Measurements from ENCODE around the gene MKNK1.

MKNK1 gene

GRCh38 chr1:46522184-46522968 lies 81.7 kb downstream of the MKNK1 start:
- DNase-seq = peak; percentile 24

- DNase-seq = no peak
Measured at GRCh38 chr1:46521414-46521813, 82.7 kb downstream of the MKNK1 start.

GRCh38 chr1:46520063-46520911 lies 83.8 kb downstream of the MKNK1 start:
- no peak for DNase-seq

- no peak for DNase-seq
Measured at GRCh38 chr1:46519209-46519608, 84.9 kb downstream of the MKNK1 start.

- DNase-seq = no peak
Measured at GRCh38 chr1:46517932-46518498, 86.1 kb downstream of the MKNK1 start.

- DNase-seq = no peak
Measured at GRCh38 chr1:46517010-46517600, 87.0 kb downstream of the MKNK1 start.

- DNase-seq = no peak
Measured at GRCh38 chr1:46516200-46516950, 87.7 kb downstream of the MKNK1 start.

- DNase-seq = no peak
Measured at GRCh38 chr1:46515576-46515975, 88.5 kb downstream of the MKNK1 start.

GRCh38 chr1:46513536-46513935 lies 90.5 kb downstream of the MKNK1 start:
- no peak for DNase-seq

- DNase-seq = no peak
Measured at GRCh38 chr1:46512792-46513190, 91.3 kb downstream of the MKNK1 start.

- DNase-seq = no peak
Measured at GRCh38 chr1:46512135-46512791, 91.8 kb downstream of the MKNK1 start.

GRCh38 chr1:46510998-46511365 lies 93.1 kb downstream of the MKNK1 start:
- DNase-seq = no peak

GRCh38 chr1:46510341-46510997 lies 93.6 kb downstream of the MKNK1 start:
- DNase-seq = no peak

- DNase-seq = no peak
Measured at GRCh38 chr1:46508757-46509156, 95.3 kb downstream of the MKNK1 start.

All from right kidney (tissue), 1 donor.